ENCODE data around the gene MAP3K14. TPM values are rescaled to one million over a fixed set of nuclear protein-coding genes. Genes with fewer than 3 reads are reported as not detected.
A peak's percentile ranks its signal among the peaks of the same experiment; 100 is the strongest.

MAP3K14 gene
- total and polyA plus RNA-seq, 4 donors, result 2.2 to 9.3 (median 5.3) TPM

- H3K4me3 ChIP-seq (ENCODE audit: low read depth, low read length), result peak within 1 kb of the TSS; percentile 38
- H3K27me3 ChIP-seq (ENCODE audit: control insufficient read depth, insufficient read depth, low read length), result peaks cover 32% of the 10 kb centered on the region
- no peaks in the 10 kb centered on the region for H3K9me3 ChIP-seq (ENCODE audit: control insufficient read depth, insufficient read depth, low read length)
- H3K36me3 ChIP-seq (ENCODE audit: control insufficient read depth, insufficient read depth, low read length), result no peaks in the 10 kb centered on the region
- H3K4me1 ChIP-seq (ENCODE audit: control insufficient read depth, insufficient read depth, low read length), result peaks cover 38% of the 10 kb centered on the region
- no peak within 1 kb of the TSS for H3K27ac ChIP-seq (ENCODE audit: low read depth, low read length)
- peak in 2 of 6 donors; percentile 57 to 73 for DNase-seq (ENCODE audit: low read depth in 4 of 6, low spot score in 6 of 6)
- 1% methylated on average over 97 of the region's 98 CpGs for WGBS (ENCODE audit: insufficient coverage)
Observed at GRCh38 chr17:45221081-45222013, 95.5 kb downstream of the MAP3K14 start, which contains the start of gene FMNL1. TSS of gene FMNL1 (plus strand) at chr17:45221885. CDS start at chr17:45222125, 240 bp downstream.

DNA sequence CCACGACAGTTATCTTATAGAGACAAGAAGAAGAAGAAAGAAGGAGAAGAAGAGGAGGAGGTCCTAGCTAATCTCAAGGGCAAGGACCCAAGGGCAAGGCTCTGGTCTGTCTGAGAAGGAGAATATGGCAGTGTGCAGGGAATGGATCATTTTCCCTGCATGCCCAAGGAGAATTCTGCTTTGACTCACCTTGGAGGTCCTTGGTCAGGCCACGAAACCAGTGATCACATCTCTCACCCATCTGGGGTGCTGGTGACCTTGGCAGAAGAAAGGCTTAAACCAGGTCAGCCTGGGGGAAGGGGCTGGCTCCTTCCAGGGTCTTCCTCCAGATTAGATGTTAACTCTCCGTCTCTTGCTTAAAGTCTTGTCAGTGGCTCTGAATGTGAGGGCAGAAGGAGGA lies 96.7 kb downstream of the MAP3K14 start:
- Histone ChIP-seq H3K4me1 (ENCODE audit: control insufficient read depth, insufficient read depth, low read length) (peaks cover 35% of the 10 kb centered on the region), H3K27ac (ENCODE audit: low read depth, low read length) (no peak overlapping the region), H3K9me3 (ENCODE audit: control insufficient read depth, insufficient read depth, low read length) (no peaks in the 10 kb centered on the region), H3K4me3 (ENCODE audit: low read depth, low read length) (no peak overlapping the region), H3K27me3 (ENCODE audit: control insufficient read depth, insufficient read depth, low read length) (peaks cover 32% of the 10 kb centered on the region), H3K36me3 (ENCODE audit: control insufficient read depth, insufficient read depth, low read length) (no peaks in the 10 kb centered on the region)
- DNase-seq (ENCODE audit: low read depth in 4 of 6, low spot score in 6 of 6), result no peak
- 76% methylated on average over 3 of the region's 3 CpGs for WGBS (ENCODE audit: insufficient coverage)

GRCh38 chr17:45218895-45219661 lies 97.7 kb downstream of the MAP3K14 start:
- peaks cover 29% of the 10 kb centered on the region for H3K4me1 ChIP-seq (ENCODE audit: control insufficient read depth, insufficient read depth, low read length)
- peaks cover 32% of the 10 kb centered on the region for H3K27me3 ChIP-seq (ENCODE audit: control insufficient read depth, insufficient read depth, low read length)
- no peaks in the 10 kb centered on the region for H3K36me3 ChIP-seq (ENCODE audit: control insufficient read depth, insufficient read depth, low read length)
- H3K27ac ChIP-seq (ENCODE audit: low read depth, low read length), result no peak overlapping the region
- WGBS (ENCODE audit: insufficient coverage), result 14% methylated on average over 11 of the region's 12 CpGs
- DNase-seq (ENCODE audit: low read depth in 4 of 6, low spot score in 6 of 6), result peak; percentile 72 to 97 (median 85)
- H3K4me3 ChIP-seq (ENCODE audit: low read depth, low read length), result no peak overlapping the region
- no peaks in the 10 kb centered on the region for H3K9me3 ChIP-seq (ENCODE audit: control insufficient read depth, insufficient read depth, low read length)

Other genes with a start within 250 kb of the MAP3K14 start
- 10 to 100 TPM; 20.1 to 50.1 TPM for gene PLCD3, start 184.5 kb downstream of the MAP3K14 start, total RNA-seq
- 100 to 1,000 TPM; 115 TPM for gene PLCD3, start 184.5 kb downstream of the MAP3K14 start, polyA plus RNA-seq (ENCODE audit: insufficient read length in 2 of 2)
- gene ACBD4, start 181.3 kb downstream of the MAP3K14 start, total RNA-seq, result 10 to 100 TPM in 1 of 2 donors, 1 to 10 TPM in 1; 3.2 to 10.4 TPM
- 10 to 100 TPM; 11.7 to 14.2 TPM for gene ACBD4, start 181.3 kb downstream of the MAP3K14 start, polyA plus RNA-seq (ENCODE audit: insufficient read length in 2 of 2)
- gene HEXIM1, start 168.5 kb downstream of the MAP3K14 start, total RNA-seq, result 10 to 100 TPM; 16.1 to 16.7 TPM
- gene HEXIM1, start 168.5 kb downstream of the MAP3K14 start, polyA plus RNA-seq (ENCODE audit: insufficient read length in 2 of 2), result 10 to 100 TPM; 25.6 to 28.0 TPM
- 10 to 100 TPM in 1 of 2 donors, 1 to 10 TPM in 1; 5.2 to 11.1 TPM for gene HEXIM2, start 155.1 kb downstream of the MAP3K14 start, total RNA-seq
- 10 to 100 TPM; 17.2 to 17.6 TPM for gene HEXIM2, start 155.1 kb downstream of the MAP3K14 start, polyA plus RNA-seq (ENCODE audit: insufficient read length in 2 of 2)
- 10 to 100 TPM in 1 of 2 donors, 1 to 10 TPM in 1; 3.5 to 17.7 TPM for gene FMNL1, start 95.1 kb downstream of the MAP3K14 start, total RNA-seq
- gene FMNL1, start 95.1 kb downstream of the MAP3K14 start, polyA plus RNA-seq (ENCODE audit: insufficient read length in 2 of 2), result 10 to 100 TPM; 21.4 to 22.0 TPM
- under 1 TPM in 1 of 2 donors, not detected in 1; 0.20 TPM for gene SPATA32, start 54.9 kb downstream of the MAP3K14 start, total RNA-seq
- gene SPATA32, start 54.9 kb downstream of the MAP3K14 start, polyA plus RNA-seq (ENCODE audit: insufficient read length in 2 of 2), result not detected
- gene ARHGAP27, start 115.8 kb upstream of the MAP3K14 start, total RNA-seq, result 1 to 10 TPM; 6.9 to 9.0 TPM
- 10 to 100 TPM; 14.8 to 17.5 TPM for gene ARHGAP27, start 115.8 kb upstream of the MAP3K14 start, polyA plus RNA-seq (ENCODE audit: insufficient read length in 2 of 2)
- gene PLEKHM1, start 173.7 kb upstream of the MAP3K14 start, total RNA-seq, result 10 to 100 TPM; 11.6 to 12.1 TPM
- gene PLEKHM1, start 173.7 kb upstream of the MAP3K14 start, polyA plus RNA-seq (ENCODE audit: insufficient read length in 2 of 2), result 10 to 100 TPM; 21.5 to 30.0 TPM